ENCODE results near the gene NCKAP5. TPM values are rescaled to one million over a fixed set of nuclear protein-coding genes. Genes with fewer than 3 reads are reported as not detected.

The NCKAP5 gene
- total RNA-seq, 3 donors from 2014 or later, result 1.9 to 6.3 (median 2.3) TPM

GRCh38 chr2:133264989-133265401, 303.3 kb downstream of the NCKAP5 start:
- Histone ChIP-seq H3K36me3 (ENCODE audit: low read depth) (no peaks in the 10 kb centered on the region), H3K4me3 (no peak overlapping the region), H3K9me3 (no peaks in the 10 kb centered on the region), H3K4me1 (ENCODE audit: low read depth) (peaks cover 8% of the 10 kb centered on the region)
- ATAC-seq (peak; percentile 15), DNase-seq (peak in 1 of 3 donors; percentile 9)
- intact Hi-C loops (cut with DNase I, micrococcal nuclease), result no loop called here
- TF ChIP-seq CTCF (IDR thresholded peaks at IDR 0.05), result no peak

GRCh38 chr2:133262893-133263292, 305.4 kb downstream of the NCKAP5 start:
- H3K36me3 ChIP-seq (ENCODE audit: low read depth), result no peaks in the 10 kb centered on the region
- H3K4me3 ChIP-seq, result no peak overlapping the region
- peaks cover 8% of the 10 kb centered on the region for H3K4me1 ChIP-seq (ENCODE audit: low read depth)
- intact Hi-C loops (cut with DNase I, micrococcal nuclease), result no loop called here
- TF ChIP-seq CTCF (IDR thresholded peaks at IDR 0.05), result no peak
- ATAC-seq, result no peak
- DNase-seq, result peak in 1 of 3 donors; percentile 14
- no peaks in the 10 kb centered on the region for H3K9me3 ChIP-seq

- Histone ChIP-seq H3K9me3 (no peaks in the 10 kb centered on the region), H3K4me1 (ENCODE audit: low read depth) (no peaks in the 10 kb centered on the region), H3K36me3 (ENCODE audit: low read depth) (no peaks in the 10 kb centered on the region), H3K4me3 (no peak overlapping the region)
- no peak for DNase-seq
- TF ChIP-seq CTCF (IDR thresholded peaks at IDR 0.05), result no peak
- intact Hi-C loops (cut with DNase I, micrococcal nuclease), result no loop called here
- ATAC-seq, result no peak
These were observed 312.9 kb downstream of the NCKAP5 start for GRCh38 chr2:133255360-133255759.

GRCh38 chr2:133253793-133254192, 314.5 kb downstream of the NCKAP5 start:
- Histone ChIP-seq H3K9me3 (no peaks in the 10 kb centered on the region), H3K36me3 (ENCODE audit: low read depth) (no peaks in the 10 kb centered on the region), H3K4me3 (no peak overlapping the region), H3K4me1 (ENCODE audit: low read depth) (no peaks in the 10 kb centered on the region)
- intact Hi-C loops (cut with DNase I, micrococcal nuclease), result no loop called here
- ATAC-seq (no peak), DNase-seq (no peak)
- TF ChIP-seq CTCF (IDR thresholded peaks at IDR 0.05), result no peak

- ATAC-seq (no peak), DNase-seq (no peak)
- H3K9me3 ChIP-seq, result no peaks in the 10 kb centered on the region
- H3K4me1 ChIP-seq (ENCODE audit: low read depth), result no peaks in the 10 kb centered on the region
- no peak overlapping the region for H3K4me3 ChIP-seq
- H3K36me3 ChIP-seq (ENCODE audit: low read depth), result no peaks in the 10 kb centered on the region
- no peak for TF ChIP-seq CTCF (IDR thresholded peaks at IDR 0.05)
- intact Hi-C loops (cut with DNase I, micrococcal nuclease), result no loop called here
These were observed 315.4 kb downstream of the NCKAP5 start for GRCh38 chr2:133252780-133253355.

GRCh38 chr2:133249362-133249761, 318.9 kb downstream of the NCKAP5 start:
- ATAC-seq, result no peak
- no peaks in the 10 kb centered on the region for H3K9me3 ChIP-seq
- intact Hi-C loops (cut with DNase I, micrococcal nuclease), result no loop called here

More at GRCh38 chr2:133249362-133249761, 318.9 kb downstream of the NCKAP5 start:
- H3K4me3 ChIP-seq, result no peak overlapping the region
- DNase-seq, result no peak
- no peaks in the 10 kb centered on the region for H3K36me3 ChIP-seq (ENCODE audit: low read depth)
- no peak for TF ChIP-seq CTCF (IDR thresholded peaks at IDR 0.05)
- no peaks in the 10 kb centered on the region for H3K4me1 ChIP-seq (ENCODE audit: low read depth)
